Measurements from ENCODE around the gene CSTB. TPM values are rescaled to one million over a fixed set of nuclear protein-coding genes. Genes with fewer than 3 reads are reported as not detected.

Gene CSTB
- total and polyA plus RNA-seq, 2 donors (not counting 1 experiment from before 2014, with no cell fraction given) = 14.0 to 28.3 TPM

GRCh38 chr21:43731476-43731875 lies 44.6 kb downstream of the CSTB start:
- H3K36me3 ChIP-seq (replicated peaks in 1 of 2; ENCODE audit: control extremely low read depth in 1 of 2, control insufficient read depth in 1 of 2, extremely low read depth in 1 of 2, insufficient read depth in 2 of 2, low read length in 1 of 2) = peaks cover 0 to 3% of the 10 kb centered on the region in 2 experiments
- H3K4me3 ChIP-seq (ENCODE audit: control extremely low read depth in 1 of 5, extremely low read depth in 1 of 5, insufficient read depth in 1 of 5, low read depth in 2 of 5, low read length in 4 of 5) = no peak overlapping the region
- H2AFZ ChIP-seq (ENCODE audit: insufficient read depth, low read depth, low read length, poor library complexity, severe bottlenecking) = no peak overlapping the region
- H3K27ac Mint-ChIP-seq = no peak overlapping the region
- WGBS (ENCODE audit: insufficient coverage) = 87% methylated on average over 6 of the region's 6 CpGs
- TF ChIP-seq EZH2 (IDR thresholded peaks at IDR 0.05; ENCODE audit: borderline replicate concordance, insufficient read depth, low read depth, low read length, poor library complexity, severe bottlenecking) (no peak), CTCF (IDR thresholded peaks at IDR 0.05) (no peak)
- H3K27me3 Mint-ChIP-seq = no peaks in the 10 kb centered on the region
- CTCF ChIA-PET = no interaction called here
- H3K4me1 ChIP-seq (ENCODE audit: control insufficient read depth in 2 of 2, insufficient read depth in 2 of 2, low read length in 2 of 2) = peaks cover 23 to 30% of the 10 kb centered on the region in 2 donors
- intact Hi-C loops (cut with micrococcal nuclease) = no loop called here
- peaks cover 35% of the 10 kb centered on the region for H3K79me2 ChIP-seq (ENCODE audit: control insufficient read depth, insufficient read depth, low read length)
- peaks cover 0 to 3% (median 0%) of the 10 kb centered on the region in 3 donors for H3K9me3 ChIP-seq (ENCODE audit: control extremely low read depth in 1 of 3, control insufficient read depth in 2 of 3, insufficient read depth in 1 of 3, low read length in 2 of 3)
- no peaks in the 10 kb centered on the region for H3K9me3 Mint-ChIP-seq (ENCODE audit: insufficient read depth)
- H4K20me1 ChIP-seq (ENCODE audit: control insufficient read depth, insufficient read depth, low read length, poor library complexity, severe bottlenecking) = peaks cover 71% of the 10 kb centered on the region
- H3K4me2 ChIP-seq (replicated peaks; ENCODE audit: low read depth, low read length, poor library complexity, severe bottlenecking) = no peak overlapping the region
- no peaks in the 10 kb centered on the region for H3K27me3 ChIP-seq (replicated peaks in 1 of 4; ENCODE audit: control extremely low read depth in 1 of 4, control insufficient read depth in 3 of 4, insufficient read depth in 4 of 4, low read length in 3 of 4)
- H3K4me3 Mint-ChIP-seq = no peak overlapping the region
- POLR2A ChIA-PET = no interaction called here
- no peak for DNase-seq
- ATAC-seq (ENCODE audit: low read depth) = no peak
- H3K4me1 Mint-ChIP-seq = peaks cover 30% of the 10 kb centered on the region
- no peak overlapping the region for H3K9ac ChIP-seq (ENCODE audit: low read length)
- no peak overlapping the region for H3K27ac ChIP-seq (ENCODE audit: low read length in 2 of 2)

Measured in B cell (primary cell).